Fibroblast of skin of left biceps (primary cell): ENCODE results near the gene KRTAP10-11.
"Not testable (repeated sequence)": the region's sequence is repeated elsewhere in the genome, so short reads cannot be mapped to it uniquely, and the experiment has no call there.

Experiments
- DNase-seq, 2 experiments: peaks; one replicate each; pipeline ENCODE4 v3.0.0-alpha.2; 2013; ENCODE audit warnings: low read depth in 2 of 2

KRTAP10-11 gene

DNA sequence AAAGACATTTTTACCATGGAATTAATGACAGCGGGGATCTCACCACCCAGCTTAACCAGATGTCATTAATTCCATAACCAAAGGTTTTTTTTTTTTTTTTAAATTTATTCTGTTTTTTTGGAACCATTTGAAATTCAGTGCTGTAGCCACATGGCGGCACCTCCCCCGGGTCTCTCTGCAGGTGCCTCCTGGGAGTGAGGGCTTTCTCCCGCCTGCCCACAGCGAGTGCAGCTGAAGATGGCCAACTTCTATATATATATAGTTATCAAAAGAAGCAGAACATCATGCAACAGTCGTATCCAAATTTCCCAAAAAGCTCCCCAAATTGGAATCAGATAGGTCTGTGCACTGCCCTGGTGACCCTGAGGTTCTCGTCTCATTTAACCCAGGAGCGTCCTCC is 30.7 kb upstream of the KRTAP10-11 start:
- DNase-seq = no peak

DNA sequence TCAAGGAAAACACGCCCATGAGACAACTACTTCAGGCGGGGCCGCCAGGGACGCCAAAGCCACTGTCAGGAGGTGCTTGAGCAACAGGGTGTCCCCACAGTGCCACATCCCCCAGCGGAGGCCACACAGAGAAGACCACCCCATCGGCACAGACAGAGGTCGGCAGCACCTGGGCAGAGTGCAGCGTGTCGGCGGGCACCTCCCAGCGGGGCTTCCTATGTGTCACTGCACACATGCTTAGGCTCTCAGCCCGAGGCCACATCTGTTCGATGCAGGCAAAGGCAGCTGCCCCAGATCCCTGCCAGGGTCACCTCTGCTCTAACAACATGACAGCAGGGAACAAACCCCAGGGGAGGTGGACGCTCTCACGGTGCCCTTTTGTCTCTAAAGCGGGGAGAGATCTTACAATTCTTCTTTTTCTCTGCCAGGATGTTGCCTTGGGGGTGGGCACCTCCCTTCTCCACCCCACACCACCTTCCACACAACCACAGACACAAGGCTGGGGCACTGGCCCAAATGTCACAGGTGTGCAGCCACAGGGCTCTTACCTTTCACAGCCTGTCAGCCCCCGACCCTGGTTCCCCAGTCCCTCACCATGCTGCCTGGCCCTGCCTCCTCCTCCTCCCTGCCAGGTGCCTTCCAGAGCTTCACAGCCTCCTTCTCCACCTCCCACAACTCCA is 30.2 kb upstream of the KRTAP10-11 start:
- no peak for DNase-seq

DNA sequence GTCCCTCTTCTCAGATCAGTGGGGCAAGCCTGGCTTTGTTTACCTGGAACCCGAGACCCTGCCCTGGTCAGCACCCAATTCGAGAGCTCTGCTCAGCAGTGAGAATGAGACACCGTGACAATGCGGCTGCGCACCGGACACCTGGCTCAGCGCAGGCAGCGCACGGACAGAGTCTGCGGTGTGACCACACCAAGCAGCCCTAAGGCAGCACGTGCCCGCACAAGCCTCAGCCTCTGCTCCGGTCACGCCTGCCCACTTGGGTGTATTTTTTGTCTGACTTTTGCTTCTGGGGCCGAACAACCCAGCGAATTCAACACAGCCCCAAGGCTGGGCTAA is 29.7 kb upstream of the KRTAP10-11 start:
- DNase-seq = no peak

DNA sequence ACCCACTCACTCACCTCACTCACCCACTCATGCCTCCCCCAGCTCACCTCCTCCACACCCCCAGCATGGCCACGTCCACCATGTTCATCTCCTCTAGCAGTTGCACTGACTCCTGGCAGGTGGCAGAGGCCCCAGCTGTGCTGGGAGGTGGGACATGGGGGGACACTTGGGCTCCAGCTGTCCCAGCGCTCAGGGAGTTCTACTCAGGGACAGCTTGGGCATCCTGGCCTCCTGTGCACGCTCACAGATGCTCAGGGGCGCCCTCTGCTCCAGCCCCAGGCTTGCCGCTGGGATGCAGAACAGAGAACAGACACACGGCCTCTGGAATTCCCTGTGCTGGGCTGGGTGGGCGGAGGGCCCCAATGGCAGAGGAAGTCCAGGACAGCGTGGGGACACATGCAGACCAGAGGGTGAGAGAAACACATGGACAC is 29.1 kb upstream of the KRTAP10-11 start:
- DNase-seq = no peak

DNA sequence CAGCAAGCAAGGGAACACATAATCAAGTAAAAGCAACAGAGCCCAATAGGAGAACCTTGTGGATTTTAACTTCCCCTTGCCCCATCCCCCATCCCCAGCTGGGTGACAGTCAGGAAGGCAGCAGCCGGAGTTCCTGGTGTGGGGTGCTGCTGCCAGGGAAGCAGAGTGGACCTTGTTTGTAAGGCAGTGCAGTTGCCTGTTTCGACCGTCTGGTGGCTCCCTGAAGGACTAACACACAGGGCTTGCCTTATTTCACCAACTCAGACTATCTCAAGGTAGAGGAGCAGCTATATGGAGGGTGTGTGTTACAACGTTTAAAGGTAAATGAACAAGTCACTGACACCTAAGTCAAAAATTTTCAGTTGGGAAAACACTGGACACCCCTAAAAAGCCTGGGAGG is 27.7 kb upstream of the KRTAP10-11 start:
- no peak for DNase-seq

DNA sequence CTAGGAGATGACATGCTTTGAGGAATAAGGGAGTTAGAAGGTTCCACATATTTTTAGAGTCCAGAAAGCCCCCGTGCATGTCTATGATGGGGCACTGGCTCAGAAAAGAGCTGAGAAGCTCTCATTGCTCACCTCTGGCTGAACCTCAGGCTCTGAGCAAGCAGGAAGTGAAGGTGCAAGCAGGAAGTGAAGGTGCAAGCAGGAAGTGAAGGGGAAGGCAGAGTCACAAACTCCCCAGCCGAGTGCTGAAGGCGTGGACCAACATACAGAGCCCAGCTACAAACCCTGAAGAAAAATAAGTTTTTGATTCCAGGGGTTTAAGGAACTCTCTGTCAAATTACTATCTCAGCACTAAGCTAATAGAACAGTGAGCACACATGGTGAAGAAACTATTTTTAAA is 27.3 kb upstream of the KRTAP10-11 start:
- no peak for DNase-seq

DNA sequence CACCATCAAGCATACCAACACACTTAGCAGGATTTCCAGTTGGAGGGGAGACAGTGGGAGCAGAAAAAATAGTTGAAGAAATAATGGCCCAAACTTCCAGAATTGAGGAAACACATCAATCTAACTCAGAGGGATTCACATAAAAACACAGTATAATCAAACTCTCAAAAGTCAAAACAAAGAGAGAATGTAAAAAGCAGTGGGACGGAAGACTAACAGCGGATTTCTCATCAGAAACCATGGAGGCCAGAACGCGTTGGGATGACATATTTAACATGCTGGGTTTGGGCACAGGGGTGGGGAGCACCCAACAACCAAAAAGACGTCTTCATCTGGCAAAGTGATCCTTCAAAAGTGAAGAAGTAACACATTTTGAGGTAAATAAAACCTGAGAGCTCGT is 26.3 kb upstream of the KRTAP10-11 start:
- DNase-seq = no peak

DNA sequence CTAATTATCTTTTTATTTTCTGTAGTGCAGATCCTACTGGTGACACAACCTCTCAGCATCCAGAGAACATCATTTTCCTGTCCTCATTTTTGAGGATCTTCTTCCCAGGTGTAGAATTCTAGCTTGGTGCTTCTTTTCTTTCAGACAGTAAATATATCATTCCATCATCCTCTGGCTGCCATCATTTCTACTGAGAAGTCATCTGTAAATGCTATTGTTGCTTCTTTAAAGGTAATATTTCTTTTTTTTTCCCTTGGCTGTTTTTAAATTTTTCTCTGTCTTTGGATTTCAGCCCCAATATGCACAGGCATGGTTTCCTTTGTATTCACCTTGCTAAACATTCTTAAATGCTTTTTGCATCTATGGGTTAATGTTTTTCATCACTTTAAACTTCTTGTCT is 22.6 kb upstream of the KRTAP10-11 start:
- DNase-seq = no peak

DNA sequence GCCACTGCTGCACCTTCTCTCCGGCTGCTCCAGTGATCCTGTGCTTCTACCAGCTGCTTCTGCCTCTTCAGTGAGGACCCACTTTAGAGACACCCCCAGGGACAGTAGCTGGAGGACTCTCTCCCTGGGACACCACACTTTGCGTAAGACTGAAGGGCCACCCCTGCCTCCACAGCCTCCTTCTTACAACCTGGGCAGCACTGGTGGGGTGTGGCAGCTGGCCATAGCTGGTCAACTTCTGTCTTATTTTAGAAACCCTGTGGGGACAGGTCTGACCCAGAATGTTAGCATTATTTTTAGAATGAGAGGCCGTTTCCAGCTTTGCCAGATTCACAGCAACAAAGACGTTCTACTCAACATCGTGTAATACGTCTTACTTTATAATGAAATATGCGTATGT is 20.5 kb upstream of the KRTAP10-11 start:
- no peak for DNase-seq

DNA sequence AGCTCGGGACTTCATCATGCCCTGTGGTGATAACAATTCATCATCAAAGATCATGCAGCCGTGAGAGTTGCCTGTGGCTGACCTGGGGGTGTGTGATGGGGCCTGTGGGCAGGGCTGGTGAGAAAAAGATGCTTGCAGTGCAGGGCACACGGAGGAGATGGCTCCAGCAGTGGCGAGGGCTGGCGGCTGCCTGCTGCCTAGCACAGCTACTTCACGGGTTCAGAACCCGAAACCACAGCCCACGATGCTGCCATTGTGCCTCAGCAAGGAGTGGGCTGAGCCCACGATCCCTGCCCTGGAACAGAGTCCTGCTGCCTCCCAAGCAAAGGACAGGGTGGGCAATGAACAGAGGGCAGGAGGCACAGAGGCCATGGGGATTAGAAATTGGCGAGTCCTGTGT is 20.0 kb upstream of the KRTAP10-11 start:
- no peak for DNase-seq

DNA sequence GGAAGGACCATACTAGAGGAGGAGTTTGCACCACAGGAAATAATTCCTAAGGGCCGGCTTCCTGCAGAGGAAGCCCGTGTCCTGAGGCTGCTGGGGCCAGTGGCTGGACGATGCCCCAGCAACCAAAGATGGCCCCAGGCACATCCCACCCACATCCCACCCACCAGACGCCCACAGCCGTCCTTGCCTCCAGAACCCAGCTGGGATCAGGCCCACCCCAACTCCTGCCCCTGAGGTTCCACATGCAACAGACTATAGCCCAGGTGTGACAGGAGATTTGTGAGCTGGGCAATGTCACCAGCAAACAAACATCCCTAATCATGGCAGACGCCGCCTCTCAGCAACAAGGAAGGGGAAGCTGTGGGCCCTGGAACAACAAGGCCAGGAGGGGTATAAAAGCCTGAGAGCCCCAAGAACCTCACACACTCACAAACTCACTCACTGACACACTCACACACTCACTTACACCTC is 19.5 kb upstream of the KRTAP10-11 start, which contains the start of gene KRTAP10-9:
TSS of gene KRTAP10-9 (plus strand) at position 421 of the 471 bp plus-strand sequence. CDS start 79 bp downstream, outside the sequence.
- DNase-seq = no peak

DNA sequence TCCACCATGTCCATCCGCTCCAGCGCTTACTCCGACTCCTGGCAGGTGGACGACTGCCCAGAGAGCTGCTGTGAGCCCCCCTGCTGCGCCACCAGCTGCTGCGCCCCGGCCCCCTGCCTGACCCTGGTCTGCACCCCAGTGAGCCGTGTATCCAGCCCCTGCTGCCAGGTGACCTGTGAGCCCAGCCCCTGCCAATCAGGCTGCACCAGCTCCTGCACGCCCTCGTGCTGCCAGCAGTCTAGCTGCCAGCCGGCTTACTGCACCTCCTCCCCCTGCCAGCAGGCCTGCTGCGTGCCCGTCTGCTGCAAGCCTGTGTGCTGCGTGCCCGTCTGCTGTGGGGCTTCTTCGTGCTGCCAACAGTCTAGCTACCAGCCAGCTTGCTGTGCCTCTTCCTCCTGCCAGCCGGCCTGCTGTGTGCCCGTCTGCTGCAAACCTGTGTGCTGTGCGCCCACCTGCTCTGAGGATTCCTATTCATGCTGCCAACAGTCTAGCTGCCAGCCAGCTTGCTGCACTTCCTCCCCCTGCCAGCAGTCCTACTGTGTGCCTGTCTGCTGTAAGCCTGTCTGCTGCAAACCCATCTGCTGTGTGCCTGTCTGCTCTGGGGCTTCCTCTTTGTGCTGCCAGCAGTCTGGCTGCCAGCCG is 18.9 kb upstream of the KRTAP10-11 start:
- not testable (repeated sequence) for DNase-seq

DNA sequence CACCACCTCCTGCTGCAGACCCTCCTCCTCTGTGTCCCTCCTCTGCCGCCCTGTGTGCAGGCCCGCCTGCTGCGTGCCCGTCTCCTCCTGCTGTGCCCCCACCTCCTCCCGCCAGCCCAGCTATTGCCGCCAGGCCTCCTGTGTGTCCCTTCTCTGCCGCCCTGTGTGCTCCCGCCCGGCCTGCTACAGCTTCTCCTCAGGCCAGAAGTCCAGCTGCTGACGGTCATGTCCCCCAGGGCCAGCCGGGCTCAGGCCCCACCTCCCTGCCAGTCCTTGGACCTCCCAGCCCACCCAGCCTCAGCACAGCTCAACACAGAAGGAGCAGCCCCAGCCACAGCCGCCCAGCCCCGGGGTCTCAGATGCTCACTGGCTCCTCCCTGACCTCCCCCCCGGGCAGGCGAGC is 18.4 kb upstream of the KRTAP10-11 start:
- DNase-seq = not testable (repeated sequence)

DNA sequence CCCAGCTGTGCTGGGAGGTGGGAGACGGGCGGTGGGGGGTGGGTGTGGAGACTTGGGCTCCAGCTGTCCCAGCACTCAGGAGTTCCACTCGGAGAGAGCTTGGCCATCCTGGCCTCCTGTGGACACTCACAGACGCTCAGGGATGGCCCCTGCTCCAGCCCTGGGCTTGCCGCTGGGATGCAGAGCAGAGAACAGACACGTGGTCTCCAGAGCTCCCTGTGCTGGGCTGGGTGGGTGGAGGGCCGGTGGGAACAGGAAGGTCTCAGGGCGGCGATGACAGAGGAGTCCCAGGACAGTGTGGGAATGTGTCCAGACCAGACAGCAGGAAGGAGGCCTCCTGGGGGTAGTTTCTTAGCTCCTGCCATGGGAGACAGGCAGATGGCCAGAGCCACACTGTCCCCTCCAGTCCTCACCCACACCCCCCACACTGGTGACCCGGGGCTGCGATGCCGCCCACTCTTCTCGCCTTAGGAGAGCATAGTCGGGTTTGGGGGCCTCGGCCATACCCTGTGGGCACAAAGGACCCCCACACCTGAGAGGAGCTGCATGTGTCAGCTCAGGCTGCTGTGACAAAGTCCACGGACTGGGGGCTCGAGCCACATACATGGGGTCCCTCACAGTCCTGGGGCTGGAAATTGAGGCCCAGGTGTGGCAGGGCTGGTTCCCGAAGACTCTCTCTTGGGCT is 17.4 kb upstream of the KRTAP10-11 start:
- DNase-seq = no peak

DNA sequence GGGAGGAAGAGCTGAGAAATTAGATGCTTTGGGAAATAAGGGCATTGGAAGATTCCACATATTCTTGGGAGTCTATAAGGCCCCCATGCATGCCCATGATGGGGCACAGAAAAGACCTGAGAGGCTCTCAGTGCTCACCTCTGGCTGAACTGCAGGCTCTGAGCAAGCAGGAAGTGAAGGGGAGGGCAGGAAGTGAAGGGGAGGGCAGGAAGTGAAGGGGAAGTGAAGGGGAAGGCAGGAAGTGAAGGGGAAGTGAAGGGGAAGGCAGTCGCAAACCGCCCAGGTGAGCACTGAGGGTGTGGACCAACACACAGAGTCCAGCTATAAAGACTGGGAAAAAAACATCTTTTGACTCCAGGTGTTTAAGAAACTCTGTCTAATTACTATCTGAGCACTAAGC is 15.8 kb upstream of the KRTAP10-11 start:
- DNase-seq = no peak

DNA sequence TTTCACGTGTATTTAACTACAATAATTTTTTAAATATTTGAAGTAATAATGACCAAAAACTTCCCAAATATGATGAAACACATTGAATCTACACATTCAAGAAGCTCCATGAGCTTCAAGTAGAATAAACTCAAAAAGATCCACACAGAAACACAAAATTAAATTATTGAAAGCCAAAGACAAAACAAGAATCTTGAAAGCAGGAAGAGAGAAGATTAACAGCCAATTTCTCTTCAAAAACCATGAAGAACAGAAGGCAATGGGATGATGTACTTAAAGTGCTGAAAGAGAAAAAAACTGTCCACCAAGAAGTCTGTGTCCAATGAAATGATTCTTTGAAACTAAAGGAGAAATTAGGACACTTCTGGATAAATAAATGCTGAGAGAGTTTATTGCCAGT is 14.1 kb upstream of the KRTAP10-11 start:
- no peak for DNase-seq

DNA sequence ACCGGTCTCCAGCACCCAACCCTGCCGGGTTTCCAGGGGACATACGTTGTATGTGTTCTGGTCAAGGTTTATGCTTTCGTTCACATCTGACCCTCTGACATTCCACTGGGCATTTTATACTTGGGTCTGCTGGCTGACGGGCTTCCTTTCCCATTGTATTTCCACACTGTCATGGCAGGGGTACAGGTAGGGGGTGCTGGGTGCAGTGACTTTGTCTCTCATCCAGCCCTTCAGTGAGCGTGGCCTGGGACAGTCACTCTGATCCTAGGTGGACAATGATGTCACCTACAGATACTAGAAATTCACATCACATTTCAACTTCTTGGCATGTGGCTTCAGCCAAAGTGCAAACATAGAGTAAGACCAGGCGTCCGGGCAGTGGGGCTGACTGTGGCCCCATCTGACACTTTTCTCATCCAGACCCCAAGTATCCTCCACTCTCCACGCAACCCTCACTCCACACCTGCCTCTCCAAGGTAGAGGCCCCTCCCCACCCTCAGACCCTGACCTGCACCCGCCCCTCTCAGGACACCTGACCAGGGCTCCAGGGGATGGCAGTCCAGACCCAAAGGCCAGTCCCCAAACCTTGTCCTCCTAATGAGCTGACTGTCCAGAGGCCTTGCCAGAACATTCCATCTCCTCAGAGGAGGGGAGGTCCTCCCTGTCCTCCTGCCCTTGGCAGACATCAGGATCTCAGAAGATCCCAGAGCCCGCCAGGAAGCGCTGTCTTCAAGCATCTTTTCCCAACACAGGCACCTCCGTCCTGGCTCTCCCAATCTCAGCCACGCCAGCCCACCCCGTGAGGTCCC is 9.8 kb upstream of the KRTAP10-11 start:
- DNase-seq = no peak

DNA sequence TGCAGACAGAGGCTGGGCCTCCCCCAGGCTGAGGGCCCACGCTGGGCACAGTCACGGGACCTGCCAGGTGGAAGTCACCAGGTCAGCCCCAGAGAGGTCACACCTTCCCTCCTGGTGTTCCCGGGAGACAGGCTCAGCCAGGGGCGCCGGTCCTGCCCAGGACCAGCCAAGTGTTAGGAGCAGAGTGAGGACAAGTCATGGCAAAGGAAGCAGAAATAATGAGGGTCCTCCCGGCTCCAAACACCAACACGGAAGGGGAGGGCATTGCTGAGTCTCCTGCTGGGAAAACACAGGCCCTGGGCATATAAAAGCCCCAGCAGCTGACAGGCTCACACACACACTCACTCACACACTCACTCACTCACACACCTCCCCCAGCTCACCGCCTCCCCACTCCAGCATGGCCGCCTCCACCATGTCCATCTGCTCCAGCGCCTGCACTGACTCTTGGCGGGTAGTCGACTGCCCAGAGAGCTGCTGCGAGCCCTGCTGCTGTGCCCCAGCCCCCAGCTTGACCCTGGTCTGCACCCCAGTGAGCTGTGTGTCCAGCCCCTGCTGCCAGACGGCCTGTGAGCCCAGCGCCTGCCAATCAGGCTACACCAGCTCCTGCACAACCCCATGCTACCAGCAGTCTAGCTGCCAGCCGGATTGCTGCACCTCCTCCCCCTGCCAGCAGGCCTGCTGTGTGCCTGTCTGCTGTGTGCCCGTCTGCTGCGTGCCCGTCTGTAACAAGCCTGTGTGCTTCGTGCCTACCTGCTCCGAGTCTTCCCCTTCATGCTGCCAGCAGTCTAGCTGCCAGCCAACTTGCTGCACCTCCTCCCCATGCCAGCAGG is 9.0 kb upstream of the KRTAP10-11 start, which contains the start of gene KRTAP10-10:
TSS of gene KRTAP10-10 (plus strand) at position 339 of the 833 bp plus-strand sequence. CDS start at position 401, 62 bp downstream.
- DNase-seq = no peak

DNA sequence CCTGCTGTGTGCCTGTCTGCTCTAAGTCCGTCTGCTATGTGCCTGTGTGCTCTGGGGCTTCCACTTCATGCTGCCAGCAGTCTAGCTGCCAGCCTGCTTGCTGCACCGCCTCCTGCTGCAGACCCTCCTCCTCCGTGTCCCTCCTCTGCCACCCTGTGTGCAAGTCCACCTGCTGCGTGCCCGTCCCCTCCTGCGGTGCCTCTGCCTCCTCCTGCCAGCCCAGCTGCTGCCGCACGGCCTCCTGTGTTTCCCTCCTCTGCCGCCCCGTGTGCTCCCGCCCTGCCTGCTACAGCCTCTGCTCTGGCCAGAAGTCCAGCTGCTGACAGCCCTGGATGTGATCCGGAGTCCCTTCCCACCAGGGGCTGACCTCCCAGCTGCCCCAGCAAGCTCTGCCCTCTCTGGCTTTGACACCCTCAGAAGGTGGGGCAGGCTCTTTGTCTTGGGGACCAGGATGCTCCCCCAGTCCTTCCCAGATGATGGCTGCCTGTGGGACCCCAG is 8.3 kb upstream of the KRTAP10-11 start:
- not testable (repeated sequence) for DNase-seq

DNA sequence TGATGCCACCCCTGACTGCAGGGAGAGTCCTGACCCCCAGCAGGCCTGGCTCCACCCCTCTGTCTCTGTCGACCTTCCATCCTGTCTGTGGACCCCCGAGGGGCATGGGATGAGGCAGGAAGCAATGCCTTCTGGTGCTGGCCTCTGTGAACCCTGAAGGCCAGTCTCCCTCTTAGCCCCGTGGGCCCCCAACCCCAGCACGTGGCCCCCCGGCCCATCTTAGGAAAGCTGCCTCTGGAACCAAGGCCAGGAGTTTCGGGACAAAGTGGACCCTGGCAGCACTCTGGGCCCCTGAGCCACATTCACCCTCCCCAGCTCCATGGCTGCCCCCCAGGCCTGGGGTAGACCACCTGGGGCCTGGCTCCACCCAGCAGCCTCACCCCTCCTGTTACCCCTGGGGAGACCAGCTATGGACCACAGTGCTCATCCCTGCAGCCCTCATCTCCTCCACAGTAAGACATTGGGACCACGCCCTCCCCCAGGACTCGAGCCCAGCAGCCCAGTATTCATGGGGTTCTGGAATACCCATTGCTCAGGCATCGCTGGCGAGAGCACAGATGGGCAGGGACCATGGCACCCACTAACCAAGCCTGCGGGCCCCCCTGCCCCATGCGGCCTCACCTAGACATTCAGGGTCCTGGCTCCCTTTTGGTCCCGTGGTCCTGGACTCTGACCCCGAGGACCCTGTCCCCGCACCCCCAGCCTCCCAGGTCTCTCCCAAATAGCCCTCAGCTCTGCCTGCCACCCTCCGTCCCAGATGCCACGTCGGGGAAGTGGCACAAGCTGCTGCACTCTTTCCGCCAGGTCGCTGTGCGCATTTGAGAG is 7.5 kb upstream of the KRTAP10-11 start:
- DNase-seq = not testable (repeated sequence)
